GM19193 (cell line): ENCODE data around the gene ANO4.

Experiments used
- POLR2A ChIP-seq: IDR thresholded peaks from 4 replicates; pipeline ENCODE4 v1.6.1; 2011; ENCODE audit not compliant: insufficient read depth, insufficient read length; ENCODE audit errors: extremely low read depth

The ANO4 gene

DNA sequence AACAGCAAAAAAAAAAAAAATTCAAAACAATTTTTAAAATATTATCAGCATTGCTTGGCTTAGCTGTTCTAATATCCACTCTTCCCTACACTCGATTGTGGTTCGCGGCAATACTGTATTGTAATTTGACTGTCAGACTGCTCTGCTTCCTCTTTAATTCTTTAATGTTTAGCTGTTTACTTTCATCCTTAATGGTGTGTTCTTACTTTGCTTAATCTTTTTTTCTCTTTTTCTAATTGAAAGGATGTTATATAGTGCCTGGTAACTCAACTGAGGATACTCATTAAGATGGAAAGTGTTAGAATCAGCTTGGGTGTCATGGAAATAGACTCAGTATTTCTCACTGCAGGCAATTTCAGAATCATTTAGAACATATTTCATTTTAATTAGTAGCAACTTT, 2.0 kb downstream of the ANO4 start:
- no peak for TF ChIP-seq POLR2A

DNA sequence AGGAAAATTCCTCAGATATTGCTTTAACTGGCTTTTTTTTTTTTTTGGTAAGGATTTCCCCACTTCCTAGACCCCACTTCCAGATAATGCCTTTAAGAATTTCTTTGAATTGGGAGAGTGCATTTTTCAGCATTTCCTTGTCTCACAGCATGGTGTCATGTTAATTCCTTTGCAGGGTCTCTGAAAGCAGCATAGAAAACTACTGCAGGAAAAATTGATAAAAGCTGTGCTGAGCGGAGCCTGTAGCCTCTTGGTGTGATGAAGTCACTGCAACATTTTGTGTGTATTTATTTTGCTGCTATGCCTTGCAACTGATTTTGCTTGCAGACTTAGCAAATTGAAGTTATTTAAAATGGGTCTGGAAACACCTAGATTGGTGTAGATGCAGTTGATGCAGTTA, 2.7 kb downstream of the ANO4 start:
- TF ChIP-seq POLR2A: no peak

DNA sequence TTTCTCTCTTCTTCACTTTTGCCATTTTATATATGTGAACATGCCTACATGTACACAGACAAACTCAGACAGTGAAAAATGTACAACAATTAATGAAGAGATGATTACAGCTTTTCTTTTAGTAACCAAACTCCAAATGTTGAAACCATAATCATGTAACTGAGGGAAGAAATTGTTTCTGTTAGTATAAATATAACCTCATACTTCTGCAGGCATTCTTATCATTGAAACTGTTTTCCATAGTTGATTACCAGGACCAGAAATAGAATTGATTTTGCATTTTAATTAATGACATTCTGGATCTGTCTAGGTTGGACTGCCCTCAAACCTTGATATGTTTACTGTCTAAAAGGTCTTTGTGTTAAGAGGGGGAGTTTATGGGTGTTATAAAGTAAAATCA, 3.2 kb downstream of the ANO4 start:
- TF ChIP-seq POLR2A: no peak

DNA sequence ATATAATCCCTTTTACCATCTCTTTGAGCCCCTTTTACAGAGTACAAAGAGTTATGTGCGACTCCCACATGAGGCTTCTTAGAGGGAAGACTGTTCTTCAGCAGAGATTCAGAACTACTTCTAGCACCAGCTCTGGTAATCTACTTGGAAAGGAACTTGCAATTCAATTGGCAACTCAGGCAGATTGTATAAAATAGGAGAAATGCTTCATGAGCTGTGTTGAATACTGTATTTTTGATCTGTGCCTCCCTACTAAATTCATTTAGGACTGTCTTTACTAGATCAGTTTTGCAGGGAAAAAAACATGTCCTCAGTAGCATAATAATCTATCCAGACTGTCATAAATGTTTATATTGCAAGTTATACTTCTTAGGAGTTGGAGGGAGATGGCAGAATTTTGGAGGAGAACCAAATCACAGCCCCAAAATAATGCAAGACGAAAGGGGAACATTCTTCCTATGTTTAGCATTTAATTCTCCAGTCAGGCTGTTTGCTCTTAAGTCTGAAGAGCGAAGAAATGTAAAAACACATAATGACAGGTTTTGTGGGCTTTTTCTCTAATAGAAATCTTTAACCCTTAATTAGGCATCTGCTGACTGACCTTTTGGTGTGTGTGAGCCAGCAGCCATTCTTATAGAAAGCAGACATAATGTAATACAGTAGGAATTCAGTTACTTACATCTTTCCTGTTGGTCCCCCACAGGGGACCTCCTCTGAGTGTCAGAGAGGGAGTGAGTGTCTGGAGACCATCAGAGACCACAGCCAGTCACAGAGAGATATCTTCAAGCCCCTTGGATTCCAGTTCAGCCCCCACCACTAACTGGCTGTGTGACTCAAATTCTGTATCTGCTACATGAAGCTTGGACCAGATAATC, 3.9 kb downstream of the ANO4 start:
- no peak for TF ChIP-seq POLR2A

DNA sequence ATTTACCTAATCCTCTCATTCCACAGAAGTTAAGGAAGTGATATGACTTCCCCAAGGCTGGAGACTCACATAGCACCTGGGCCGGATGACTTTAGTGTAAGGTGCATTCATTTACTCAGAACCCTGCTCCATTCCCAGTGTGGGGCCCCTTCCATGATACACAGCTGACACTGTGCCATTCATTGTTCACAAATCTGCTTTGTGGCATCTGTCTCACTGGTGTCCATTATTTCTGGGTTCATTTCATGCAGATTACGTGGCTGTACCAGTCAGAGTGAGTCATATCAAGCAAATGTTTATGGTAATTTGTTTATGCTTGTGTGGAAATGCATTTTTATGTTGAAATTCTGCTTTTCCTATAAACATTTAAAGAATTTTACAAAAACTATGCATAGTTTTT, 5.2 kb downstream of the ANO4 start:
- TF ChIP-seq POLR2A: no peak

DNA sequence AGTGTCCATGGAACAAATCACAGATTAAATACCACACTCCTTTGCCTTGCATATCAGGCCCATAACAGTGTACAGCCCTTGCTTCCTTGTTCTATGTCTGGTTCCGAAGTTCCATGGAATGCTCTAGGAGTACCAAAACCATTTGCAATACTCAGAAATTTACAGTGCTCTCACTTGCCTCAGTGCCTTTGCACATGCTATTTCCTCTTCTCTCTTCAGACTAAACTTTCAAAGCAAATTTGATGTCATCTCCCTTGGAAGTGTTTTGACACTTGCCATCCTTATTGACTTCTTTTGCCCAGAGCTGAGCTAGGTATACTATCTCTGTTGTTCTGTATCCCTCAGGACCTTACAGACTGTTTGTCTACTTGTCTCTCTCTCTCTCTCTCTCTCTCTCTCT, 6.1 kb downstream of the ANO4 start:
- no peak for TF ChIP-seq POLR2A

DNA sequence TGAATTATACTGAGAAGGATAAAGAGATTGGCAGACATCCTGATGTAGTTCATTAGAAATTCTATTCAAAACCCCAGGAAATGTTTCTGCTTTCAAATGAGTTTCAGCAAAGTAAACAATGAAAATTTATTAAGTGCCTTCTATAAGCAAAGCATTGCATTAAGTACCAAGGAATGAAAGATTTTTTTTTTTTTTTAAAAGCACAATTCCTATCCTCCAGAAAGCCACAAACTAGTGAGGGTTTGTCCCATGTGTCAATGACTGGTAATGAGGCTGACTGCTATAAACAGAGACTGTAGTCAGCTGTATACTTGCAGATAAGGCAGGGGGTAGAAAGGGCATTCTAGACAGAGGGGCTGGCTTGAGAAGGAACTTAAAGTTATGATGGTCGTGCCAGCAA, 6.7 kb downstream of the ANO4 start:
- no peak for TF ChIP-seq POLR2A

DNA sequence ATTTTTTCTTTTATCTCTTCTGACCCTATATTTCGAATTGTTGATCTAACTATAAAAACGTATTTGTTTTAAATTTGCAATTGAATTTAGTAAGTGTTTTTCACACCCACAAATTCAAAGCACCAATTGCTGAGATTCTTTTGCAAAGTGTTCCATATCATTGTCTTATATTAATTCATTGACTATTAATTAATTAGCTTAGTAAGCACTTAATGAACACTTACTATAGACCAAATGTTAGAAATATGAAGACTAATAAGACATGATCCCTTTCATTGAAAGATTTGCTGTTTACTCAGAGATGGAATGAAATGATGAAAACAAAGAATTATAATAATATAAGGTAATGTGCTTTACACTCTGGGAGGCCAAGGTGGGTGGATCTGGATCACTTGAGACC, 14.2 kb downstream of the ANO4 start:
- no peak for TF ChIP-seq POLR2A

DNA sequence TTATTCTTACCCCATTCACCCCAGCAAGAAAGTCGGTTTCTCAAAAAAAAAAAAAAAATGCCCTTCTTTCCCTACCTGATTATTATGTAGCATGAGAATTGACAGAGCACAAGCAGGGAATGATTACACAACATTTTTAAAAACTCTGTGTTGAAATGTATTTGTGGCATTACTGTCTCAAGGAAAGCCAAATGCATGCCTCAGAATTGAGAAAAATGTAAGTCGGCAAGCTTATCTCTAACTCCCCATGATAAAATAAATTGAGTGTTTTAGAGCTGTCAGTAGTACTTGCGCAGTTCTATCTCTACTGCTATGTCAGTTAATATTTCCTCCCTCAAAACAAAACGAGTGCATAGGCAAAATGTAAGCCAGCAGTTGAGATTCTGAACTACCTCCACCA, 25.7 kb downstream of the ANO4 start:
- no peak for TF ChIP-seq POLR2A

DNA sequence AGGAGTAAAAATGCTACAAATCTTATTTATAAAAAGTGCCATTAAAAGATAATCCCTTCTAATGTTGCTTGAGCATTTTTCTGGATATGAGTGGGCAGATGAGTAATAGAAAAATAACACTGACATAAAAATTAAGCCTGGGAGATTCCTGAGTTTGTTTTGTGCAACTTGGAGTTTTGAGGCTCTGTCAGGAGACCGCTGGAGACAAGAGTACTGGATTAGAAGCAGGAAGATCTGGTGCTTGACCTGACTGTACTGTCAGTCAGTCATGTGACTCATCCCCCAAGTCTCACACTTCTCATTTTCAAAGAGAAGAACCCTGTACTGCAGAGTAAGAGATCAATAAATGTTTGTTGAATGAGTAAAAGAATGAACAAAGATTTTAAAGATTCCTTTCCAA, 29.4 kb downstream of the ANO4 start:
- no peak for TF ChIP-seq POLR2A

DNA sequence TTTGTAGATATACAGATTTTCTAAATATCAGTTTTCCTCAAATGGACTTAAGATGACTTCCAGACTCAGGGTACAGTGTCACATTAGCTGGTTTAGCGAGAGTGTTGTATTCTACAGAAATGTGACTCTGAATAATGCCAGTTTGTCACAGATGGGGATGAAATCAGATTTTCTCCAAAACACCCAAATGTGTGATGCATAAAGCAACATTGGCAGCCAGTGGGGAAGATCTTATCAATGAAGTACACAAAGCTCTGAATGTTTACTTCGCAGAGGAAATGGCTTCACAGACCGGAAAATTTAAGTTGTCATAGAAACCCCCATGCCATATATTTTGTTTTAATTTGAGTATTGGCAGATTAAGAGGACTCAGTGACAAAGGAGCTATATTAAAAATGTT, 29.9 kb downstream of the ANO4 start:
- TF ChIP-seq POLR2A: no peak

DNA sequence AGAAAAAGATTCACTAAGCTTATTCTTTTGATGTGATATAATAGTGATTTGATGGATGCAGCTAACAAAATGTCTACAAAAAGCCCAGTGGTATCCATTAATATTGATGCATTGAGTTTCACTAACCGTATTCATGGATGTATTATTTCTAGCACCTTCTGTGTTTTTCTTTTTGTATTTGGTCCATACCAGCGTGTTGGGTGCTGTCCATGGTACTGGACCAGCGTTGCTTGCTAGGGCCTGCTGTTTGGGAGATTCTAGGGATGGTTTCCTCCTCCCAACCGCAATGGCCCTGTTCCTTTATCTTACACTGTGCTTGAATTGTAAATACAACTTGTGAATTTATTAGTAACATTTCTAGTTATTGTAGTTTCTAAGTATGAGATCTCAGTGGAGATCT, 31.7 kb downstream of the ANO4 start:
- no peak for TF ChIP-seq POLR2A

DNA sequence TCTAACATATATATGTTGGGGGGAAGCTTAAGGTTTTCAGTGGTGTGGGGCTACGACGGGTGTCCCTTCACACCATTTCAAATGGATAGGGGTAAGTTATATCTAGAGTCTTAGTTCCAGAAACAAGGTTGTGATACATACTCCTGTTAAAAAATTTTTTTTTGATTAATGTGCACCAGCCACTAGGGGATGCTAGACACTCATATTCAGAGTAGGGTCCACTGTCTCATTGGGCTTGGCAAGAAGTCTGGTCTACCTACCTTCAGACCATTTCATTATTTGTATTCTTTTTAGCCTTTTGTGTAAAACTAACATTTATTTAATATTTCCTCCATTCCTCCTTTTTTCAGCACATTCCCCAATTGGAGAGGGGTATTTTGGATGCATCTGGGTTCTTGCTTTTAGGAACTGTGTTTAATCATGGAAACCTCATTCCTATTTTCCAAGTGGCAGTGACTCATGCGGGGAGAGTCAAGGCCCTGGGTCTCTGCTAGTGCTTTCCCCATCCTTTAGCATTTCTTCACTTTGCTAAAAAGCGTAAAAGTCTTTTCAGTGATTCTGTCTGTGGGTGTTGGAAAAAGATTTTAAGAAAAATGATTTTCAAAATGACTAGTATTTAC, 33.4 kb downstream of the ANO4 start:
- no peak for TF ChIP-seq POLR2A

DNA sequence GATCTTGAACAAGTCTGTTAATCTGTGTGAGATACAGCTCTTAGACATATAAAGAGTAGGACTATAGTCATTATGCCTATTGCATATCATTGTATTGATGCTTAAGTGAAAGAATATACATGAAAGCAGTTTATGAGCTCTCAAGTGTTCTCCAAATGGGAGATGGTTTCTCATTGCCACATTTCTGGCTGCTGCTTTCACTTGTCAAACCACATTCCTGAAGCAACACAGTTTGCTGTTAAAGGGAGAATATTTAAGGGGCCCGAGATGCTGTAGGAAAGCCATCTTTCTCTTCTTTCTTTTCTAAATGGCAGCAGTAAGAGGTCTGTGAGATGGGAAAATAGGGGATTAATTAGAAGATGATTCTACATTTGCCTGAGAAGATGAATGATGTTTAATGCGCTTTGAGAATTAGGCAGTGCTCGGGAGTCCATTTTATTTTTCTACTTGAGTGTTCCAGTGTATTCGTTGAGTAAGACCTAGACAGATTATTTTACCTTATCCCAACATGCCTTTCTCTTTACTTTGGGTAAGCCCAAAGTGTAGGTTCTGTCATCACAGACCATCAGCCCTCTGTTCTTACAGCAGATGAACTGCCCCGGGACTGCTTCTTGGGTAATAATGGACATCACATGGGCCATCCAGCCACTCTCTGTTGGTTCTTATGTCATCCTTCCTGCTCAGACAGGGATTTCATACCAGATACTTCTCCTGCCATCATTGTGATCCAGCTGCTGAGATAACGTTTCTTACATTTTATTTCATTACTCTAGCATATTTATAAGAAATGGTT, 35.6 kb downstream of the ANO4 start:
- TF ChIP-seq POLR2A: no peak

DNA sequence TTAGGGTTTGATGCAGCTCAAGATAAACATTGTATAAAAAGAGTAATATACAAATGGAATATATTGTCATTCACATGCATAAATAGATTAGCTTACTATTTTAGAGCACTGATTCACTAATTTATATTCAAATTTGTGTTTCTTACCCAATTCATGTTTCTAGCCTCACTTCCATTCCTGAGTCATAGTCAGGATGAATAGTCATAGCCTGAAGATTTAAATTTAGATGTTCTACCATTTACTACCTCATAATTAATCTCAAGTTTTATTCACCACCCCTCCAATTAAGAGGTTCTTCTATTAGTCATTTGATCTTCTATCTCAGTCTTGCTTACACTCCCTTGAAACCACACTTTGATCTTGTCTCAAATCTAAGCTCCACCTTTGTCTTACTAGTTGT, 38.7 kb downstream of the ANO4 start:
- TF ChIP-seq POLR2A: no peak

DNA sequence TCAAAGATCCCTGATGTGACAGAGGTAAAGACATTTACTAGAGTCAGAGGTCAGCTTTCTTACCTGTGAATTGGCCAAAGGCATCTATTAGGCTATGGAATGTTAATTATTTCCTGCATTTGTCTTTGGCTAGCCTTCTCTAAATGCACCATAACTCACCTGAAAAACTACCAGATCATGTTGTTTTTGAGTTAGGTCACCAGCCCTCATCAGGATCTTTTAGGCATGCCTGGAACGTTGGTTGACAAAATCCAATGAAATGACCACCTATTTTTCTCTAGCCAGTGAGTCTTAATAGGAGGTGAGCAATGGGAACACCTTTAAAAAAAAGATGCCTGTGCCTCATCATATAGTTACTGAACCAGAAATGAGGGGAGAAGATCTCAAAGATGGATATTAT, 46.2 kb downstream of the ANO4 start:
- no peak for TF ChIP-seq POLR2A

DNA sequence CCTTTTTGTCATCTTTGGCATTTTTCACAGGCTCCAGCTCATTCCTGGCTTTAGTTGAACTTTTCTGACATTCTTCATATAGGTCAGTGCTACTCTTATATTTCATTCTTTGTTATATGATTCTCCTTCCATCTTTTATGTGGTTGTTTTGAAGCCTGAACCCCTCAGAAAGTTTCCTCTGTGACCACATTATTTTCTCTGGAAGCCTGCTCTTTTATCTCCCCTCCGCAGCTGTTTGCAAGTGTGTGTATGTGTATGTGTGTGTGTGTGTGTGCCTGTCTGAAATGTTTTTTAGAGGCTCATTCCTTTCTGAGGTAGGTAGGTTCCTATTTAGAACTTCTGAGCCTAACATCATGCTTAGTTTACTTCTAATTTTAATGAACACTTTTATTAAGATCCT, 47.6 kb downstream of the ANO4 start:
- TF ChIP-seq POLR2A: no peak

DNA sequence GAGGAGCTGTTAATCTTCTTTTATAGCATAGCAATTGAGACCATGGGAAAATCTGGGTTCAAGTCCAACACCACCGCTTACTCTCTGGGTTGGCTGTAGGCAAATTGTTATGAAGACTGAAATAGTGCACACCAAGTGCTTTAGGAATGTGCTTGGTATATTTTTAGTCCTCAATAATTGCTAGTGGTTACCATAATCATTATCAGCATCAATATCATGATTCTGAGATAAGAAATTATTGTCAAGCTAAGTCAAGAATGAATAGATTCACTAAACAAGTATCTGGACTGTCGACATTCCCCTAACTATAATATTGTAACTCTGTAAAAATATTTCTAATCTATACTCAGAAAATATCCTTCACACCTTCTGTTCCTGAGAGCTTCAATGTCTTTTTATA, 48.5 kb downstream of the ANO4 start:
- TF ChIP-seq POLR2A: no peak
